T-helper 2 cell treated with Interferon-gamma antibody and Interleukin-4, amounts not matched to agents 5 μg/mL and 100 μg/mL, for 36 hours (primary cell): ENCODE measurements around the gene PTPRN2.

ENCODE experiments used
- DNase-seq: peaks from one replicate; pipeline ENCODE4 v3.0.0; 2021; ENCODE audit warnings: low spot score
- H3K27ac Mint-ChIP-seq: one replicate; pipeline ENCODE4 v1.8.0; 2021; ENCODE audit warnings: mild to moderate bottlenecking, mixed read lengths
- H3K27me3 Mint-ChIP-seq: one replicate; pipeline ENCODE4 v1.8.0; 2021; ENCODE audit warnings: low read depth, mixed read lengths
- H3K36me3 Mint-ChIP-seq: one replicate; pipeline ENCODE4 v1.8.0; 2021; ENCODE audit warnings: low read depth, mixed read lengths
- H3K4me1 Mint-ChIP-seq: one replicate; pipeline ENCODE4 v1.8.0; 2021; ENCODE audit warnings: low read depth, mixed read lengths
- H3K4me3 Mint-ChIP-seq: one replicate; pipeline ENCODE4 v1.8.0; 2022; ENCODE audit warnings: mild to moderate bottlenecking, moderate library complexity, mixed read lengths
- H3K9me3 Mint-ChIP-seq: one replicate; pipeline ENCODE4 v1.8.0; 2021; ENCODE audit warnings: mixed read lengths

The PTPRN2 gene

GRCh38 chr7:158193446-158193845 lies 394.2 kb downstream of the PTPRN2 start:
- no peak for DNase-seq
- H3K9me3 Mint-ChIP-seq = peaks cover 45% of the 10 kb centered on the region
- H3K4me1 Mint-ChIP-seq = no peaks in the 10 kb centered on the region
- no peaks in the 10 kb centered on the region for H3K27me3 Mint-ChIP-seq
- no peaks in the 10 kb centered on the region for H3K36me3 Mint-ChIP-seq
- no peak overlapping the region for H3K4me3 Mint-ChIP-seq
- no peak overlapping the region for H3K27ac Mint-ChIP-seq

- no peaks in the 10 kb centered on the region for H3K4me1 Mint-ChIP-seq
- no peak overlapping the region for H3K27ac Mint-ChIP-seq
- no peak for DNase-seq
- H3K4me3 Mint-ChIP-seq = no peak overlapping the region
- H3K9me3 Mint-ChIP-seq = peaks cover 45% of the 10 kb centered on the region
- no peaks in the 10 kb centered on the region for H3K27me3 Mint-ChIP-seq
- no peaks in the 10 kb centered on the region for H3K36me3 Mint-ChIP-seq
Measured at GRCh38 chr7:158192956-158193355, 394.7 kb downstream of the PTPRN2 start.

GRCh38 chr7:158192184-158192835 lies 395.3 kb downstream of the PTPRN2 start:
- no peaks in the 10 kb centered on the region for H3K4me1 Mint-ChIP-seq
- DNase-seq = no peak
- H3K36me3 Mint-ChIP-seq = no peaks in the 10 kb centered on the region
- H3K27ac Mint-ChIP-seq = no peak overlapping the region
- no peak overlapping the region for H3K4me3 Mint-ChIP-seq
- no peaks in the 10 kb centered on the region for H3K27me3 Mint-ChIP-seq
- peaks cover 45% of the 10 kb centered on the region for H3K9me3 Mint-ChIP-seq

- no peak for DNase-seq
- Mint-ChIP-seq H3K27ac (no peak overlapping the region), H3K9me3 (peaks cover 44% of the 10 kb centered on the region), H3K4me3 (no peak overlapping the region), H3K36me3 (no peaks in the 10 kb centered on the region), H3K27me3 (no peaks in the 10 kb centered on the region), H3K4me1 (no peaks in the 10 kb centered on the region)
Measured at GRCh38 chr7:158191671-158192070, 396.0 kb downstream of the PTPRN2 start.

GRCh38 chr7:158190756-158191155 lies 396.9 kb downstream of the PTPRN2 start:
- Mint-ChIP-seq H3K4me1 (no peaks in the 10 kb centered on the region), H3K36me3 (no peaks in the 10 kb centered on the region), H3K4me3 (no peak overlapping the region), H3K27ac (no peak overlapping the region), H3K9me3 (peaks cover 38% of the 10 kb centered on the region), H3K27me3 (no peaks in the 10 kb centered on the region)
- no peak for DNase-seq

GRCh38 chr7:158188676-158189075 lies 398.9 kb downstream of the PTPRN2 start:
- no peak for DNase-seq
- Mint-ChIP-seq H3K27ac (no peak overlapping the region), H3K27me3 (no peaks in the 10 kb centered on the region), H3K4me1 (no peaks in the 10 kb centered on the region), H3K36me3 (no peaks in the 10 kb centered on the region), H3K9me3 (peaks cover 25% of the 10 kb centered on the region), H3K4me3 (no peak overlapping the region)

- H3K9me3 Mint-ChIP-seq = peaks cover 29% of the 10 kb centered on the region
- no peak overlapping the region for H3K27ac Mint-ChIP-seq
- no peaks in the 10 kb centered on the region for H3K36me3 Mint-ChIP-seq
- H3K27me3 Mint-ChIP-seq = no peaks in the 10 kb centered on the region
- no peaks in the 10 kb centered on the region for H3K4me1 Mint-ChIP-seq
- no peak for DNase-seq
- H3K4me3 Mint-ChIP-seq = no peak overlapping the region
Measured at GRCh38 chr7:158187694-158187994, 400.0 kb downstream of the PTPRN2 start.

- no peaks in the 10 kb centered on the region for H3K27me3 Mint-ChIP-seq
- no peak overlapping the region for H3K4me3 Mint-ChIP-seq
- no peaks in the 10 kb centered on the region for H3K4me1 Mint-ChIP-seq
- DNase-seq = no peak
- H3K27ac Mint-ChIP-seq = no peak overlapping the region
- no peaks in the 10 kb centered on the region for H3K36me3 Mint-ChIP-seq
- peaks cover 32% of the 10 kb centered on the region for H3K9me3 Mint-ChIP-seq
Measured at GRCh38 chr7:158186864-158187693, 400.5 kb downstream of the PTPRN2 start.

- H3K36me3 Mint-ChIP-seq = no peaks in the 10 kb centered on the region
- H3K4me3 Mint-ChIP-seq = no peak overlapping the region
- no peaks in the 10 kb centered on the region for H3K27me3 Mint-ChIP-seq
- DNase-seq = no peak
- H3K9me3 Mint-ChIP-seq = peaks cover 30% of the 10 kb centered on the region
- no peaks in the 10 kb centered on the region for H3K4me1 Mint-ChIP-seq
- H3K27ac Mint-ChIP-seq = no peak overlapping the region
Measured at GRCh38 chr7:158186406-158186805, 401.2 kb downstream of the PTPRN2 start.

GRCh38 chr7:158185653-158186052 lies 402.0 kb downstream of the PTPRN2 start:
- H3K27me3 Mint-ChIP-seq = no peaks in the 10 kb centered on the region
- H3K9me3 Mint-ChIP-seq = peaks cover 26% of the 10 kb centered on the region
- H3K4me3 Mint-ChIP-seq = no peak overlapping the region
- H3K27ac Mint-ChIP-seq = no peak overlapping the region
- no peak for DNase-seq
- H3K36me3 Mint-ChIP-seq = no peaks in the 10 kb centered on the region
- no peaks in the 10 kb centered on the region for H3K4me1 Mint-ChIP-seq

- Mint-ChIP-seq H3K4me1 (no peaks in the 10 kb centered on the region), H3K27ac (no peak overlapping the region), H3K27me3 (no peaks in the 10 kb centered on the region), H3K4me3 (no peak overlapping the region), H3K9me3 (peaks cover 31% of the 10 kb centered on the region), H3K36me3 (no peaks in the 10 kb centered on the region)
- no peak for DNase-seq
Measured at GRCh38 chr7:158183431-158183830, 404.2 kb downstream of the PTPRN2 start.

GRCh38 chr7:158176561-158177173 lies 411.0 kb downstream of the PTPRN2 start:
- no peak overlapping the region for H3K27ac Mint-ChIP-seq
- no peak for DNase-seq
- H3K36me3 Mint-ChIP-seq = no peaks in the 10 kb centered on the region
- H3K4me1 Mint-ChIP-seq = no peaks in the 10 kb centered on the region
- peaks cover 42% of the 10 kb centered on the region for H3K9me3 Mint-ChIP-seq
- H3K4me3 Mint-ChIP-seq = no peak overlapping the region
- no peaks in the 10 kb centered on the region for H3K27me3 Mint-ChIP-seq

- H3K4me3 Mint-ChIP-seq = no peak overlapping the region
- DNase-seq = no peak
- no peak overlapping the region for H3K27ac Mint-ChIP-seq
- no peaks in the 10 kb centered on the region for H3K4me1 Mint-ChIP-seq
- H3K9me3 Mint-ChIP-seq = peaks cover 41% of the 10 kb centered on the region
- no peaks in the 10 kb centered on the region for H3K36me3 Mint-ChIP-seq
- no peaks in the 10 kb centered on the region for H3K27me3 Mint-ChIP-seq
Measured at GRCh38 chr7:158175779-158176178, 411.8 kb downstream of the PTPRN2 start.

GRCh38 chr7:158174947-158175346 lies 412.7 kb downstream of the PTPRN2 start:
- H3K9me3 Mint-ChIP-seq = peaks cover 36% of the 10 kb centered on the region
- H3K4me1 Mint-ChIP-seq = no peaks in the 10 kb centered on the region
- DNase-seq = no peak
- no peaks in the 10 kb centered on the region for H3K36me3 Mint-ChIP-seq
- H3K27ac Mint-ChIP-seq = no peak overlapping the region
- H3K27me3 Mint-ChIP-seq = no peaks in the 10 kb centered on the region
- H3K4me3 Mint-ChIP-seq = no peak overlapping the region
